Measurements from ENCODE around the gene PTCSC3. TPM values are rescaled to one million over a fixed set of nuclear protein-coding genes. Genes with fewer than 3 reads are reported as not detected.
"Not testable (repeated sequence)": the region's sequence is repeated elsewhere in the genome, so short reads cannot be mapped to it uniquely, and the experiment has no call there.

The PTCSC3 gene
- total and polyA plus RNA-seq, 2 donors from 2014 or later = 6.4 TPM; not detected in 1

- Histone ChIP-seq H3K27ac (ENCODE audit: low read depth in 2 of 2, low read length in 2 of 2) (peak overlapping the region in 1 of 2 donors; percentile 8), H3K27me3 (ENCODE audit: control insufficient read depth, insufficient read depth, low read length) (no peaks in the 10 kb centered on the region), H3K4me1 (ENCODE audit: control insufficient read depth in 2 of 3, insufficient read depth in 2 of 3, low read depth in 1 of 3, low read length in 3 of 3) (peaks cover 0 to 3% (median 0%) of the 10 kb centered on the region in 3 donors), H3K9me3 (ENCODE audit: control insufficient read depth in 2 of 3, insufficient read depth in 1 of 3, low read length in 3 of 3) (no peaks in the 10 kb centered on the region), H3K4me3 (ENCODE audit: low read length in 3 of 3) (no peak overlapping the region), H3K9ac (ENCODE audit: low read length in 3 of 3) (no peak overlapping the region), H3K36me3 (ENCODE audit: control insufficient read depth in 2 of 3, insufficient read depth in 3 of 3, low read length in 3 of 3) (no peaks in the 10 kb centered on the region)
- intact Hi-C loops (cut with DNase I) = no loop called here
- peak in 3 of 5 donors; percentile 63 to 78 (median 75) for DNase-seq
- no peak for FAIRE-seq
- no peak for TF ChIP-seq CTCF (IDR thresholded peaks at IDR 0.05; ENCODE audit: borderline replicate concordance, extremely low read depth, insufficient read depth)
These were observed 63.2 kb downstream of the PTCSC3 start for GRCh38 chr14:36113341-36113740.

- no peak overlapping the region for H3K9ac ChIP-seq (ENCODE audit: low read length in 3 of 3)
- no peak overlapping the region for H3K27ac ChIP-seq (ENCODE audit: low read depth in 2 of 2, low read length in 2 of 2)
- H3K4me3 ChIP-seq (ENCODE audit: low read length in 3 of 3) = no peak overlapping the region
- intact Hi-C loops (cut with DNase I) = no loop called here
- no peaks in the 10 kb centered on the region for H3K36me3 ChIP-seq (ENCODE audit: control insufficient read depth in 2 of 3, insufficient read depth in 3 of 3, low read length in 3 of 3)
- no peak for TF ChIP-seq CTCF (IDR thresholded peaks at IDR 0.05; ENCODE audit: borderline replicate concordance, extremely low read depth, insufficient read depth)
- no peak for FAIRE-seq
- no peaks in the 10 kb centered on the region for H3K9me3 ChIP-seq (ENCODE audit: control insufficient read depth in 2 of 3, insufficient read depth in 1 of 3, low read length in 3 of 3)
- peaks cover 0 to 3% (median 0%) of the 10 kb centered on the region in 3 donors for H3K4me1 ChIP-seq (ENCODE audit: control insufficient read depth in 2 of 3, insufficient read depth in 2 of 3, low read depth in 1 of 3, low read length in 3 of 3)
- H3K27me3 ChIP-seq (ENCODE audit: control insufficient read depth, insufficient read depth, low read length) = no peaks in the 10 kb centered on the region
- no peak for DNase-seq
These were observed 64.5 kb downstream of the PTCSC3 start for GRCh38 chr14:36111822-36112583.

- intact Hi-C loops (cut with DNase I) = no loop called here
- Histone ChIP-seq H3K27me3 (ENCODE audit: control insufficient read depth, insufficient read depth, low read length) (no peaks in the 10 kb centered on the region), H3K4me1 (ENCODE audit: control insufficient read depth in 2 of 3, insufficient read depth in 2 of 3, low read depth in 1 of 3, low read length in 3 of 3) (peaks cover 0 to 4% (median 2%) of the 10 kb centered on the region in 3 donors), H3K4me3 (ENCODE audit: low read length in 3 of 3) (no peak overlapping the region), H3K27ac (ENCODE audit: low read depth in 2 of 2, low read length in 2 of 2) (no peak overlapping the region), H3K9ac (ENCODE audit: low read length in 3 of 3) (no peak overlapping the region), H3K36me3 (ENCODE audit: control insufficient read depth in 2 of 3, insufficient read depth in 3 of 3, low read length in 3 of 3) (no peaks in the 10 kb centered on the region), H3K9me3 (ENCODE audit: control insufficient read depth in 2 of 3, insufficient read depth in 1 of 3, low read length in 3 of 3) (no peaks in the 10 kb centered on the region)
- TF ChIP-seq CTCF (IDR thresholded peaks at IDR 0.05; ENCODE audit: borderline replicate concordance, extremely low read depth, insufficient read depth) = peak; percentile 35
- DNase-seq (peak in 4 of 5 donors; percentile 52 to 83 (median 65)), FAIRE-seq (no peak)
These were observed 71.1 kb downstream of the PTCSC3 start for GRCh38 chr14:36105401-36105800.

GRCh38 chr14:36104258-36104657 lies 72.3 kb downstream of the PTCSC3 start:
- H3K4me1 ChIP-seq (ENCODE audit: control insufficient read depth in 2 of 3, insufficient read depth in 2 of 3, low read depth in 1 of 3, low read length in 3 of 3); intact Hi-C loops (cut with DNase I); H3K36me3 ChIP-seq (ENCODE audit: control insufficient read depth in 2 of 3, insufficient read depth in 3 of 3, low read length in 3 of 3); H3K9ac ChIP-seq (ENCODE audit: low read length in 3 of 3); FAIRE-seq; DNase-seq; H3K9me3 ChIP-seq (ENCODE audit: control insufficient read depth in 2 of 3, insufficient read depth in 1 of 3, low read length in 3 of 3); H3K27ac ChIP-seq (ENCODE audit: low read depth in 2 of 2, low read length in 2 of 2); H3K4me3 ChIP-seq (ENCODE audit: low read length in 3 of 3); H3K27me3 ChIP-seq (ENCODE audit: control insufficient read depth, insufficient read depth, low read length): not testable (repeated sequence)

All from kidney (tissue), 14 donors.